Stimulated activated naive CD4-positive, alpha-beta T cell treated with Interleukin-2 at 50 U/mL for 16 hours (primary cell): ENCODE data around the gene CP.
A peak's percentile ranks its signal among the peaks of the same experiment; 100 is the strongest.

Experiments
- DNase-seq: peaks from one replicate; lab custom pipeline; 2025; lab: John Stamatoyannopoulos, UW

Gene CP

GRCh38 chr3:149186219-149186618, 35.4 kb downstream of the CP start:
- no peak for DNase-seq

- DNase-seq: no peak
Measured at GRCh38 chr3:149181182-149181581, 40.4 kb downstream of the CP start.

GRCh38 chr3:149180057-149180573, 41.5 kb downstream of the CP start:
- no peak for DNase-seq

GRCh38 chr3:149179220-149179619, 42.4 kb downstream of the CP start:
- DNase-seq: no peak

GRCh38 chr3:149177122-149177521, 44.5 kb downstream of the CP start:
- no peak for DNase-seq

- DNase-seq: no peak
Measured at GRCh38 chr3:149174901-149175300, 46.7 kb downstream of the CP start.

GRCh38 chr3:149170672-149171071, 51.0 kb downstream of the CP start:
- DNase-seq: no peak

GRCh38 chr3:149167898-149168297, 53.7 kb downstream of the CP start:
- no peak for DNase-seq

GRCh38 chr3:149163066-149163465, 58.6 kb downstream of the CP start:
- DNase-seq: no peak

GRCh38 chr3:149162007-149162406, 59.6 kb downstream of the CP start:
- DNase-seq: no peak

- no peak for DNase-seq
Measured at GRCh38 chr3:149160754-149161300, 60.8 kb downstream of the CP start.

GRCh38 chr3:149153402-149153801, 68.2 kb downstream of the CP start:
- DNase-seq: no peak

- DNase-seq: no peak
Measured at GRCh38 chr3:149152420-149152819, 69.2 kb downstream of the CP start.

GRCh38 chr3:149151843-149152242, 69.8 kb downstream of the CP start:
- no peak for DNase-seq

- DNase-seq: no peak
Measured at GRCh38 chr3:149150436-149150835, 71.2 kb downstream of the CP start.

- no peak for DNase-seq
Measured at GRCh38 chr3:149145974-149146373, 75.7 kb downstream of the CP start.

GRCh38 chr3:149145356-149145755, 76.3 kb downstream of the CP start:
- DNase-seq: no peak

- no peak for DNase-seq
Measured at GRCh38 chr3:149142682-149143081, 78.9 kb downstream of the CP start.

GRCh38 chr3:149134575-149134974, 87.1 kb downstream of the CP start:
- no peak for DNase-seq

GRCh38 chr3:149131589-149131988, 90.0 kb downstream of the CP start:
- no peak for DNase-seq

- peak; percentile 77 for DNase-seq
Measured at GRCh38 chr3:149129326-149130205, 92.1 kb downstream of the CP start, which contains the start of gene HPS3. TSS of gene HPS3 (plus strand) at chr3:149129638. CDS start at chr3:149129724, 86 bp downstream.

GRCh38 chr3:149128821-149129220, 92.8 kb downstream of the CP start:
- no peak for DNase-seq
